Measurements from ENCODE around the gene DSTN. TPM values are rescaled to one million over a fixed set of nuclear protein-coding genes. Genes with fewer than 3 reads are reported as not detected.

DSTN gene
- total and polyA plus RNA-seq, 9 of the 15 experiments (the other 6 are each of a cell fraction or from before 2014, with no cell fraction given), result 25.7 to 88.3 (median 61.0) TPM

DNA sequence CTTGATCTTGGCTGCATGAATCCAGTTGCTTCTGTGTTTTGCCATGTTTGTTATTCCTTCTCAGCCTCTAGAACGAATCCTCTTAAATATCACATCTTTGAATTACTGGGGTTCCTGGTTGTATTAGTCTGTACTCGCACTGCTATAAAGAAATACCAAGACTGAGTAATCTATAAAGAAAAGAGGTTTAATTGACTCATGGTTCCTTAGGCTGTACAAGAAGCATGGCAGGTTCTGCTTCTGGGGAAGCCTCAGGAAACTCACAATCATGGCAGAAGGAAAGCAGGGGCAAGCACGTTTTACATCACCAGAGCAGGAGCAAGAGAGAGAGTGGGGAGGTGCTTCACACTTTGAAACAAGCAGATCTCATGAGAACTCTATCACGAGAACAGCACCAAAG lies 20.7 kb upstream of the DSTN start (continued):
- TF ChIP-seq CREB3 (tag; conservative IDR thresholded peaks at IDR 0.05; ENCODE audit: low read depth) (no peak), MCM7 (IDR thresholded peaks at IDR 0.05) (no peak), POLR3G (IDR thresholded peaks at IDR 0.05; ENCODE audit: extremely low read depth, insufficient read length, insufficient replicate concordance) (no peak), FOXA1 (IDR thresholded peaks at IDR 0.05; ENCODE audit: borderline replicate concordance) (no peak)

DNA sequence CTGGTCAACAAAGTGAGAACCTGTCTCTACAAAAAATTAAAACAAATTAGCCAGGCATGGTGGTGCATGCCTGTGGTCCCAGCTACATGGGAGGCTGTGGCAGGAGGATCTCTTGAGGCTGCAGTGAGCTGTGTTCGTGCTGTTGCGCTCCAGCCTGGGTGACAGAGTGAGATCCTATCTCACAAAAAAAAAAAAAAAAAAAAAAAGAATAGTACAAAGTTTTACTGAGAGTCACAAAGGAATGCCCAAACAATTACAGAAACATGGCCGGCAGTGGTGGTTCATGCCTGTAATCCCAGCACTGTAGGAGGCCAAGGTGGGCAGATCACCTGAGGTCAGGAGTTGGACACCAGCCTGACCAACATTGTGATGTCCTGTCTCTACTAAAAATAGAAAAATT lies 14.8 kb upstream of the DSTN start:
- 79% methylated on average over 2 of the region's 3 CpGs for WGBS (ENCODE audit: insufficient coverage, low coverage, missing lambda C conversion rate)
- DNase-seq (ENCODE audit: extremely low read depth in 1 of 4, low spot score in 3 of 4) (no peak), ATAC-seq (no peak), FAIRE-seq (no peak)
- intact Hi-C loops (cut with micrococcal nuclease), result no loop called here
- in situ Hi-C loops (cut with MboI), result no loop called here
- Histone ChIP-seq H3K4me1 (replicated peaks in 1 of 2; ENCODE audit: control insufficient read depth in 2 of 2, insufficient read depth in 2 of 2, low read length in 2 of 2) (peaks cover 6 to 25% of the 10 kb centered on the region in 2 experiments; a peak in 3 of 5 replicates), H3K36me3 (ENCODE audit: control insufficient read depth, insufficient read depth, low read length) (no peaks in the 10 kb centered on the region), H3K9ac (ENCODE audit: insufficient read depth in 1 of 2, low read depth in 2 of 2, low read length in 2 of 2) (no peak overlapping the region), H3K27ac (ENCODE audit: extremely low read depth, low read depth, low read length) (no peak overlapping the region), H3K9me3 (replicated peaks; ENCODE audit: control insufficient read depth, insufficient read depth, low read depth, low read length) (no peaks in the 10 kb centered on the region), H2AFZ (ENCODE audit: low read depth, low read length) (no peak overlapping the region), H3K4me2 (ENCODE audit: insufficient read depth, low read length) (no peak overlapping the region), H4K20me1 (replicated peaks; ENCODE audit: control insufficient read depth, insufficient read depth, low read length) (no peaks in the 10 kb centered on the region), H3K4me3 (no peak overlapping the region), H3K79me2 (ENCODE audit: control insufficient read depth, insufficient read depth, low read length) (no peaks in the 10 kb centered on the region), H3K9me1 (ENCODE audit: control insufficient read depth, insufficient read depth, low read length) (no peaks in the 10 kb centered on the region), H3K27me3 (ENCODE audit: control insufficient read depth in 2 of 2, insufficient read depth in 2 of 2, low read length in 2 of 2) (no peaks in the 10 kb centered on the region)
- ChIA-PET POLR2A (no interaction called here), CTCF (ENCODE audit: low intra/inter-chr PET ratio) (no interaction called here)
- BruUV-seq (replicated peaks), result no TSS peak
- TF ChIP-seq CHD2 (IDR thresholded peaks at IDR 0.05; ENCODE audit: low read depth, low read length) (no peak), RBBP5 (IDR thresholded peaks at IDR 0.05; ENCODE audit: borderline replicate concordance, insufficient read depth, low read length, poor library complexity, severe bottlenecking) (no peak), TOE1 (IDR thresholded peaks at IDR 0.05; ENCODE audit: borderline replicate concordance) (no peak), TOE1 (CRISPR knock-in tag; IDR thresholded peaks at IDR 0.05; ENCODE audit: borderline replicate concordance, low read depth) (no peak), MAZ (CRISPR knock-in tag; conservative IDR thresholded peaks at IDR 0.05 in 1 of 2, IDR thresholded peaks at IDR 0.05 in 1 of 2) (no peak), HMG20B (CRISPR knock-in tag; IDR thresholded peaks at IDR 0.05) (no peak), RBM39 (optimal IDR thresholded peaks at IDR 0.05; ENCODE audit: low read depth, low read length) (no peak), TEAD2 (tag; IDR thresholded peaks at IDR 0.05) (no peak), SMARCE1 (IDR thresholded peaks at IDR 0.05) (no peak), ZNF76 (CRISPR knock-in tag; IDR thresholded peaks at IDR 0.05; ENCODE audit: borderline replicate concordance) (no peak), CREM (IDR thresholded peaks at IDR 0.05; ENCODE audit: low read depth) (no peak), GATA2 (CRISPR knock-in tag; IDR thresholded peaks at IDR 0.05) (no peak), ESRRA (IDR thresholded peaks at IDR 0.05; ENCODE audit: borderline replicate concordance, low read depth) (no peak), CAMTA2 (CRISPR knock-in tag; conservative IDR thresholded peaks at IDR 0.05) (no peak), ZBTB2 (IDR thresholded peaks at IDR 0.05) (no peak), BRF1 (IDR thresholded peaks at IDR 0.05; ENCODE audit: borderline replicate concordance, extremely low read depth, insufficient read length) (no peak), CTBP1 (IDR thresholded peaks at IDR 0.05; ENCODE audit: borderline replicate concordance) (no peak)
- TF ChIP-seq, protein P1, sequence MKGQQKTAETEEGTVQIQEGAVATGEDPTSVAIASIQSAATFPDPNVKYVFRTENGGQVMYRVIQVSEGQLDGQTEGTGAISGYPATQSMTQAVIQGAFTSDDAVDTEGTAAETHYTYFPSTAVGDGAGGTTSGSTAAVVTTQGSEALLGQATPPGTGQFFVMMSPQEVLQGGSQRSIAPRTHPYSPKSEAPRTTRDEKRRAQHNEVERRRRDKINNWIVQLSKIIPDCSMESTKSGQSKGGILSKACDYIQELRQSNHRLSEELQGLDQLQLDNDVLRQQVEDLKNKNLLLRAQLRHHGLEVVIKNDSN (CRISPR knock-in tag; IDR thresholded peaks at IDR 0.05), result no peak
